HUES48 (cell line): ENCODE data around the gene NGLY1.

Experiments used
- H3K27ac ChIP-seq: one replicate; pipeline ENCODE4 v1.7.0; 2013; ENCODE audit warnings: low read depth, low read length, inconsistent platforms
- H3K27me3 ChIP-seq: 2 replicates; pipeline ENCODE4 v1.6.1; 2013; ENCODE audit warnings: mild to moderate bottlenecking, low read length; ENCODE audit not compliant: control insufficient read depth, insufficient read depth
- H3K36me3 ChIP-seq: 2 replicates; pipeline ENCODE4 v1.6.1; 2013; ENCODE audit warnings: low read length; ENCODE audit not compliant: control insufficient read depth, insufficient read depth
- H3K4me1 ChIP-seq: 2 replicates; pipeline ENCODE4 v1.6.1; 2013; ENCODE audit warnings: mild to moderate bottlenecking, low read length; ENCODE audit not compliant: control insufficient read depth, insufficient read depth
- H3K4me3 ChIP-seq: 2 replicates; pipeline ENCODE4 v1.5.1; 2013; ENCODE audit warnings: mild to moderate bottlenecking, low read depth, low read length
- H3K9ac ChIP-seq: 2 replicates; pipeline ENCODE4 v1.6.1; 2013; ENCODE audit warnings: mild to moderate bottlenecking, low read depth, low read length, moderate library complexity
- H3K9me3 ChIP-seq: 2 replicates; pipeline ENCODE4 v1.6.1; 2013; ENCODE audit warnings: low read length; ENCODE audit not compliant: control insufficient read depth, insufficient read depth

The NGLY1 gene

GRCh38 chr3:25817107-25817506, 33.9 kb upstream of the NGLY1 start:
- Histone ChIP-seq H3K9ac (no peak overlapping the region), H3K27me3 (no peaks in the 10 kb centered on the region), H3K9me3 (no peaks in the 10 kb centered on the region), H3K4me1 (peaks cover 38% of the 10 kb centered on the region), H3K36me3 (no peaks in the 10 kb centered on the region), H3K27ac (no peak overlapping the region), H3K4me3 (no peak overlapping the region)

GRCh38 chr3:25812644-25813043, 29.4 kb upstream of the NGLY1 start:
- Histone ChIP-seq H3K9ac (no peak overlapping the region), H3K27me3 (no peaks in the 10 kb centered on the region), H3K27ac (no peak overlapping the region), H3K9me3 (no peaks in the 10 kb centered on the region), H3K4me1 (0 out of 2 replicates have a peak, but pooled peaks cover 3% of the 10 kb centered on the region), H3K36me3 (no peaks in the 10 kb centered on the region), H3K4me3 (no peak overlapping the region)

GRCh38 chr3:25804676-25805075, 21.4 kb upstream of the NGLY1 start:
- H3K4me1 ChIP-seq: no peaks in the 10 kb centered on the region
- no peak overlapping the region for H3K9ac ChIP-seq
- no peaks in the 10 kb centered on the region for H3K9me3 ChIP-seq
- H3K27me3 ChIP-seq: no peaks in the 10 kb centered on the region
- H3K27ac ChIP-seq: no peak overlapping the region
- no peaks in the 10 kb centered on the region for H3K36me3 ChIP-seq
- H3K4me3 ChIP-seq: no peak overlapping the region

GRCh38 chr3:25803833-25804232, 20.6 kb upstream of the NGLY1 start:
- Histone ChIP-seq H3K27me3 (no peaks in the 10 kb centered on the region), H3K4me3 (no peak overlapping the region), H3K9ac (no peak overlapping the region), H3K27ac (no peak overlapping the region), H3K4me1 (no peaks in the 10 kb centered on the region), H3K9me3 (no peaks in the 10 kb centered on the region), H3K36me3 (no peaks in the 10 kb centered on the region)

GRCh38 chr3:25801786-25802185, 18.5 kb upstream of the NGLY1 start:
- Histone ChIP-seq H3K27ac (no peak overlapping the region), H3K27me3 (no peaks in the 10 kb centered on the region), H3K36me3 (no peaks in the 10 kb centered on the region), H3K9ac (no peak overlapping the region), H3K4me1 (no peaks in the 10 kb centered on the region), H3K4me3 (no peak overlapping the region), H3K9me3 (no peaks in the 10 kb centered on the region)

GRCh38 chr3:25789596-25790556, 6.6 kb upstream of the NGLY1 start, which contains the start of gene OXSM:
Gene OXSM, plus strand, starts transcription at chr3:25790090. Its CDS starts 931 bp downstream, at chr3:25791021.
- H3K4me1 ChIP-seq: peaks cover 23% of the 10 kb centered on the region; the same call in 1 of the 2 replicates
- peak within 1 kb of the TSS; percentile 79 for H3K27ac ChIP-seq
- peak within 1 kb of the TSS; percentile 3; the same call in 1 of the 2 replicates for H3K9ac ChIP-seq
- no peaks in the 10 kb centered on the region for H3K27me3 ChIP-seq
- H3K4me3 ChIP-seq: peak within 1 kb of the TSS; percentile 79
- H3K36me3 ChIP-seq: no peaks in the 10 kb centered on the region
- H3K9me3 ChIP-seq: no peaks in the 10 kb centered on the region

GRCh38 chr3:25789209-25789595, 6.0 kb upstream of the NGLY1 start:
- H3K9me3 ChIP-seq: no peaks in the 10 kb centered on the region
- no peaks in the 10 kb centered on the region for H3K36me3 ChIP-seq
- H3K27ac ChIP-seq: peak overlapping the region; percentile 79
- H3K4me1 ChIP-seq: peaks cover 23% of the 10 kb centered on the region; the same call in 1 of the 2 replicates
- peak overlapping the region; percentile 79 for H3K4me3 ChIP-seq
- H3K9ac ChIP-seq: no peak overlapping the region; the same call in 1 of the 2 replicates
- peaks cover 3% of the 10 kb centered on the region; the same call in 1 of the 2 replicates for H3K27me3 ChIP-seq

- peaks cover 22% of the 10 kb centered on the region; the same call in 1 of the 2 replicates for H3K4me1 ChIP-seq
Observed at GRCh38 chr3:25787689-25788088, 4.4 kb upstream of the NGLY1 start.

GRCh38 chr3:25785826-25786225, 2.6 kb upstream of the NGLY1 start:
- peaks cover 28% of the 10 kb centered on the region for H3K4me1 ChIP-seq
- H3K4me3 ChIP-seq: no peak overlapping the region
- H3K27me3 ChIP-seq: peaks cover 4% of the 10 kb centered on the region; the same call in 1 of the 2 replicates
- no peak overlapping the region for H3K9ac ChIP-seq
- H3K36me3 ChIP-seq: no peaks in the 10 kb centered on the region
- no peaks in the 10 kb centered on the region for H3K9me3 ChIP-seq
- no peak overlapping the region for H3K27ac ChIP-seq

More at GRCh38 chr3:25787689-25788088, 4.4 kb upstream of the NGLY1 start:
- H3K4me3 ChIP-seq: no peak overlapping the region
- H3K9ac ChIP-seq: no peak overlapping the region
- no peaks in the 10 kb centered on the region for H3K36me3 ChIP-seq
- H3K27ac ChIP-seq: no peak overlapping the region
- H3K27me3 ChIP-seq: peaks cover 4% of the 10 kb centered on the region; the same call in 1 of the 2 replicates
- H3K9me3 ChIP-seq: no peaks in the 10 kb centered on the region

- Histone ChIP-seq H3K9ac (no peak overlapping the region), H3K9me3 (no peaks in the 10 kb centered on the region), H3K4me3 (no peak overlapping the region), H3K4me1 (peaks cover 22% of the 10 kb centered on the region), H3K36me3 (no peaks in the 10 kb centered on the region), H3K27ac (no peak overlapping the region), H3K27me3 (peaks cover 4% of the 10 kb centered on the region; the same call in 1 of the 2 replicates)
Observed at GRCh38 chr3:25784971-25785370, 1.7 kb upstream of the NGLY1 start.
